Endothelial cell of hepatic sinusoid (primary cell): ENCODE results near the gene CYP1A1.

ENCODE experiments used
- in situ Hi-C: cut with HindIII; loops from 2 replicates; pipeline ENCODE4 v1.10.0; 2017; ENCODE audit warnings: low sequenced_read_pairs

CYP1A1 gene

DNA sequence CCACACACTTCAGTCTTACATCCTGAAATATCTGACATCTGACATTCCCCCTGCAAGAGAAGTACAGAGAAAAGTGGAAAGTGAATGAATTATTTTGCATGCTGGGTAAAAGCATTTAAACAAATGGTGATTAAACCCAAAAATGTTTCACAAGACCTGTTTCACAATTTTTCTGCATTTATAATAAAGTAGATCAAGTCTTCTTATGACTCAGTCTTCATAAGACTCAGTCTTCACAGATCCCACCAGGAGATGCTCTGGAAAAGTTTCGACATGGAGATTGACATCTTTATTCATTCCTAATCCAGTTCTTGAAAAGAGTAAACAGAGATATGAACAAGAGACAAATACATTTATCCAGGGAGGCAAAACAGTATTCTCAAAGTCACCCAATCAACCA is 16.3 kb downstream of the CYP1A1 start:
- in situ Hi-C loops: no loop called here

DNA sequence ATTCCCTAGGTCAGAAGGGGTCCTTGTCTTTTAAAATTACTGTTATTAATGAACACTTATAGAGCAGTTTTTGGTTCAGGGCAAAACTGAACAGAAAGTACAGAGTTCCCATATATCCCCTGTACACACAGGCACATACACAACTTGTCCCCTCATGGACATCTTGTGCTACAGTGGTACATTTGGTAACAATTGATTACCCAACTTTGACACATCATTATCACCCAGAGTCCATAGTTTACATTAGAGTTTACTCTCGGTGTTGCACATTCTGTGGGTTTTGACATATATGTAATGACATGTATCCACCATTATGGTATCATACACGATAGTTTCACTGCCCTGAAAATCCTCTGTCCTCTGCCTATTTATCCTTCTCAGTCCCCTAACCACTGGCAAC is 28.5 kb downstream of the CYP1A1 start:
- in situ Hi-C loops: no loop called here

DNA sequence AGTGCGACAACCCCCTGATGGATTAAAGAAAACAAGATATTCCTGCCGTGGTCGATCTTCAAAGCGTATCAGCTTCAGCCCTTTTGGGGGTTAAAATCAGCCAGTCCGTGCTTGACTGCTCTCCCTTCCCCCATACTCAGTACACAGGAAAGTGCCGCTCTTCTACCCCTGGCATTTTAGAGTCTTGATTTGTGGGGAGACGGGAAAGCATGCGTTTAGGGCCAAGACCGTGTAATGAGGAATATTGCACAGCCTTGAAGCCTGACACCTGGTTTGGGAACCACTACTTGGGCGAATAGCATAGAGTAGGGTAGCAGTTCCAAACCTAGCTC is 29.0 kb downstream of the CYP1A1 start:
- in situ Hi-C loops: no loop called here

DNA sequence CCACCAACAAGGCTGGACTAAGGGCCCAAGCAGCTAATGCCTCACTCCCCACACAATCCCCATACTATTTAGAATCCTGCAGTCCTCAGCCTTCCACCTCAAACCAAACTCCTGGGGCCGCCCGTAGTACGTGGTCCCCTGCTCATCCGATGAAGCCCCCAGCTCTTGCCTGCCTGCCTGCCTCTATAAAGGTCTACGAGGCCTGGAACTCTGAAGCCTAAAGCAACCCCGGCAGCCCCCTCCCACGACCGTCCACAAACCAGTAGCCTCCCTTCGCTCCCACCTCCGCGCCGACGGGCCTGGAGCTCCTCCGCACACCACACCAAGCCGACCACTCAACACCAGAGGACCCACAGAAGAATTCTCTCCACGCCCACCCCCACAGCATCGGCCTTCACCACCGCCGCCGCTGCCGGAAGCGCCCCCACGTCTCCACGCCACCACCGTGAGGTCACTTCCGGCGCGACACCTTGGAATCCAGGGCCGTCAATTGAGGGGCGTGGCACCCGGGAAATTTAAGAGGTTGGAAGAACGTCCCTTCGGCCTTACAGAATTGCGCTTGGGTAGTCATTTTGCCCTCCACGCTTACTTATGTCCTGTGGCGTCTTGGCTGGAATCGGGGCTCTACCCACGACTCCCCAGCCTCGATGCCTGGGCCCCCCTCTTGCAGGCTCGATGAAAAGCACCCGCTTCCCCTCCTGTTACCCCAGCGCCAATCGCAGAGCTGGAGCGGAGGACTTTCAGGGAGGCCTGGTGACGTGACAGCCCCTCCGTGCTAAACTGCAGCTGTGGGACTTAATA is 29.5 kb downstream of the CYP1A1 start, which contains the start of gene EDC3:
TSS of gene EDC3 (minus strand) at position 428 of the 801 bp plus-strand sequence. CDS start 20,900 bp downstream, outside the sequence.
- in situ Hi-C loops: no loop called here

DNA sequence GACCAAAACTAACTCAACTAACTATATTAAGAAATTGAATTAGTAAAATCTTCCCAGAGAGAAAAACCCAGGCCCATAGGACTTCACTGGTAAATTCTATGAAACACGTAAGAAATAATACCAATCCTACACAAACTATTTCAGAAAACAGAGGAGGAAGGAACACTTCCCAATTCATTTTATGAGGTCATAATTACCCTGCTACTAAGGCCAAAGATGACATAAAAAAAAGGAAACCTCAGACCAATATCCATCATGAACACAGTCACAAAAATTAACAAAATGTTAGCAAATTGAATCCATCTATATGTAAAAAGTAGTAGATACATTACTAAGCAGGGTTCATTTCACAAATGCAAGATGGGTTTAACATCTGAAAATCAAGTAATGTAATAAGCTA is 33.0 kb downstream of the CYP1A1 start:
- in situ Hi-C loops: no loop called here

DNA sequence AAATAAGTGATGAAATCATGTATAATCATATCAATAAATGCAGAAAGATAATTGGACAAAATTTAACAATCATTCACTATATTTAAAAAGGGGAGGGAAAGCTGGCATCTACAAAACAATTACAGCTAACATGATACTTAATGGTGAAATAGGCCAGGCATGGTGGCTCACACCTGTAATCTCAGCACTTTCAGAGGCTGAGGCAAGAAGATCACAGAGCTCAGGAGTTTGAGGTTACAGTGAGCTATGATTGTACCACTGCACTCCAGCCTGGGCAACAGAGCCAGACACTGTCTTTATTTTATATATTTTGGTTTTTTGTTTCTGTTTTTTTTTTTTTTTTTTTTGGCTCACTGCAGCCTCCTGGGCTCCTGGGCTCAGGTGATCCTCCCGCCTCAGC is 41.6 kb downstream of the CYP1A1 start:
- in situ Hi-C loops: no loop called here

DNA sequence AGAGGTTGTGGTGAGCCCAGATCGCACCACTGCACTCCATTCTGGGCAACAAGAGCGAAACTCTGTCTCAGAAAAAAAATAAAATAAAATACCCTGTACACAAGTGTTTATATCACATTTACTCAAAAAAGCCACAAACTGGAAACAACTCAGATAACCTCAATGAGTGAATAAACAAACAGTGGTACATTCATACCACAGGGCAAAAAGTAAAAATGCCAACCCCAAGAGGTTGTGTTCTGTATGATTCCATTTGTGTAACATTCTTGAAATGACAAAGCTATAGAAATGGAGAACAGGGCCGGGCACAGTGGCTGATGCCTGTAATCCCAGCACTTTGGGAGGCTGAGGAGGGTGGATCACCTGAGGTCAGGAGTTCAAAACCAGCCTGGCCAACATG is 42.4 kb downstream of the CYP1A1 start:
- in situ Hi-C loops: no loop called here

DNA sequence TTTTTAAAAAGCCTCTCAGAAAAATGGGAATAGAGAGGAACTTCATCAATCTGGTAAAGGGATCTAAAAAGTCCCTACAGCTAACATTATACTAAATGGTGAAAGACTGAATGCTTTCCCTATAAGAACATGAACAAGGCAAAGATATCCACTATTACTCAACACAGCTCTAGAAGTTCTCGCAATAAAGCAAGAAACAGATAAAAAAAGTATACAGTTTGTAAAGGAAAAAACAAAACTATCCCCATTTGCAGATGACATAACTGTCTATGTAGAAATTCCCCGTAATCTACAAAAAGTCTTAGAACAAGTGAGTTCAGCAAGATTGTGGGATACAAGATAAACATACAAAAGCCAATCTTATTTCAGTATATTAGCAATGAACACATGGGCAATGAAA is 44.9 kb downstream of the CYP1A1 start:
- in situ Hi-C loops: no loop called here

DNA sequence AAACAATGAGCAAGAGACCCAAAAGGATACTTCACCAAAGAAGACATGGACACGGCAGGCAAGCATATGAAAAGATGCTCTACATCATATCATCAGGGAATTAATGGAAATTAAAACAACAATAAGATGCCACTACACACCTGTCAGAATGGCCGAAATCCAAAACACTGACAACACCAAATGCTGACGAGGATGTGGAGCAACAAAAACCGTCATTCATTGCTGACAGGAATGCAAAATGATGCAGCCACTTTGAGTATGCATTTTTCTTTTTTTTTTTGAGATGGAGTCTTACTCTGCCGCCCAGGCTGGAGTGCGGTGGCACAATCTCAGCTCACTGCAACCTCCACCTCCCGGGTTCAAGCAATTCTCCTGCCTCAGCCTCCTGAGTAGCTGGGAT is 48.5 kb downstream of the CYP1A1 start:
- in situ Hi-C loops: no loop called here

DNA sequence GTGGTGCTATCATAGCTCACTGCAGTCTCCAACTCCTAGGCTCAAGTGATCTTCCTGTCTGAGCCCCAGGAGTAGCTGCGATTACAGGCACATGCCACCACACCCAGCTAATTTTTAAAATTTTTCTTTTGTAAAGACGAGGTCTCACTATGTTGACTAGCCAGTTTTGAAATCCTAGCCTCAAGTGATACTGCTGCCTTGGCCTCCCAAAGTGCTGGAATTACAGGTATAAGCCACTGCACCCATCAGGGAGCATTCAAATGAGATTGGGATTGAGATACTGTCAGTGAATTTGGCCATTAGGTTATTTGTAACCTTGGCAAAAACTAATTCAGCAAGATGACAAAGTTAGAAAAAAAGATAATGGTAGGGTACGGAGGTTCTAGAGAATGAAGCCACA is 51.2 kb downstream of the CYP1A1 start:
- in situ Hi-C loops: no loop called here

DNA sequence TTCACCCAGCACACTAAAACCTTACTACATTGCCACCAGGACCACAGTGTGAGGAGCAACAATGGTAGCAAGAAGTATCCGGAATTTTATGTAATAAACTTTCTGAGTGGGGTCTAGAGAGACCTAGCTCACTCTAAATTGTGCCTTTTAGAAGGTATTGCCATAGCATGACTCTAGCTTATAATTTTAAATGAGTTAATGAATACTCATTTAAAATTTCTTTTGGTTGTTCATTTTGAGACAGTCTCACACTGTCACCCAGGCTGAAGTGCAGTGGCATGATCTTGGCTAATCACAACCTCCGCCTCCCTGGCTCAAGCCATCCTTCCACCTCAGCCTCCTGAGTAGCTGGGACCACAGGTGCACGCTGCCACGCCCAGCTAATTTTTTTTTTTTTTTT is 55.7 kb downstream of the CYP1A1 start:
- in situ Hi-C loops: no loop called here
